Parathyroid adenoma (tissue), 2 donors: Measurements from ENCODE around the gene UBE2U.
"Not testable (repeated sequence)": the region's sequence is repeated elsewhere in the genome, so short reads cannot be mapped to it uniquely, and the experiment has no call there.

Source experiments
- H2AFZ ChIP-seq: fragments of 300-600 bp; sonication (generic); one replicate; pipeline ENCODE4 v1.7.0; 2017; ENCODE audit warnings: antibody characterized with exemption, mild to moderate bottlenecking
- H3K27ac ChIP-seq: fragments of 300-600 bp; sonication (generic); one replicate; pipeline ENCODE4 v1.7.0; 2017
- H3K27me3 ChIP-seq: fragments of 300-600 bp; sonication (generic); one replicate; pipeline ENCODE4 v1.7.0; 2017; ENCODE audit warnings: low read length; ENCODE audit not compliant: control insufficient read depth, insufficient read depth
- H3K36me3 ChIP-seq: fragments of 300-600 bp; sonication (generic); one replicate; pipeline ENCODE4 v1.7.0; 2017; ENCODE audit warnings: low read length; ENCODE audit not compliant: control insufficient read depth, insufficient read depth
- H3K4me1 ChIP-seq: fragments of 300-600 bp; sonication (generic); one replicate; pipeline ENCODE4 v1.7.0; 2017; ENCODE audit warnings: control low read depth
- H3K4me2 ChIP-seq: fragments of 300-600 bp; sonication (generic); one replicate; pipeline ENCODE4 v1.7.0; 2017; ENCODE audit warnings: low read length
- H3K4me3 ChIP-seq: fragments of 300-600 bp; sonication (generic); one replicate; pipeline ENCODE4 v1.7.0; 2017; ENCODE audit warnings: low read depth, low read length
- H3K79me2 ChIP-seq: fragments of 300-600 bp; sonication (generic); one replicate; pipeline ENCODE4 v1.7.0; 2017; ENCODE audit warnings: control low read depth
- H3K9ac ChIP-seq: fragments of 300-600 bp; sonication (generic); one replicate; pipeline ENCODE4 v1.7.0; 2017; ENCODE audit warnings: mild to moderate bottlenecking
- H3K9me3 ChIP-seq: fragments of 300-600 bp; sonication (generic); one replicate; pipeline ENCODE4 v1.7.0; 2017; ENCODE audit warnings: low read length; ENCODE audit not compliant: control insufficient read depth
- TF ChIP-seq, protein P1 (sequence below): fragments of 300-600 bp; sonication (generic); IDR thresholded peaks from one replicate; pipeline ENCODE4 v1.7.0; 2017; ENCODE audit warnings: antibody characterized with exemption, mild to moderate bottlenecking
- donor health status: primary hyperparathyroidism.

UBE2U gene

DNA sequence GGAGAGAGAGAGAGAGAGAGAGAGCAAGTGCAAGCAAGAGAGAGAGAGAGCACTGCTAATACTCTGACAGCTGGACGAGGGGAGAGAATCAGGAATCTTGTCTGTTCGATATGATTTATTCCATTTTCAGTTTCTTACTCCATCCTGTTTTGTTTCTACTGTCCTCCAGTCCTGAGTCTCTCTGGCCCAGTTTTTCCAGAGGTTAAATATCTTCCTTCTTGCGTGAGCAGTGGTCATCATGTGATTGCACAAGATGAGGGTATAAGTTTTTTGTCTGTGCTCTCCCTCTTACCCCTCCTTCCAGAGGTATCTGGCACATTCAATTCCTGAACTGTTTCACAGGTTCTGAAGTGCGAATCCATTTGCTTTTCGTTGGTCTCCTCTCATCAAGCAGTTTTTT is 16.8 kb downstream of the UBE2U start:
- Histone ChIP-seq H3K4me3 (no peak overlapping the region), H3K79me2 (no peaks in the 10 kb centered on the region), H3K27me3 (no peaks in the 10 kb centered on the region)

GRCh38 chr1:64223329-64224151 is 20.1 kb downstream of the UBE2U start:
- no peaks in the 10 kb centered on the region for H3K9me3 ChIP-seq
- no peak overlapping the region for H2AFZ ChIP-seq
- H3K27ac ChIP-seq = no peak overlapping the region
- no peaks in the 10 kb centered on the region for H3K79me2 ChIP-seq
- TF ChIP-seq, protein P1, sequence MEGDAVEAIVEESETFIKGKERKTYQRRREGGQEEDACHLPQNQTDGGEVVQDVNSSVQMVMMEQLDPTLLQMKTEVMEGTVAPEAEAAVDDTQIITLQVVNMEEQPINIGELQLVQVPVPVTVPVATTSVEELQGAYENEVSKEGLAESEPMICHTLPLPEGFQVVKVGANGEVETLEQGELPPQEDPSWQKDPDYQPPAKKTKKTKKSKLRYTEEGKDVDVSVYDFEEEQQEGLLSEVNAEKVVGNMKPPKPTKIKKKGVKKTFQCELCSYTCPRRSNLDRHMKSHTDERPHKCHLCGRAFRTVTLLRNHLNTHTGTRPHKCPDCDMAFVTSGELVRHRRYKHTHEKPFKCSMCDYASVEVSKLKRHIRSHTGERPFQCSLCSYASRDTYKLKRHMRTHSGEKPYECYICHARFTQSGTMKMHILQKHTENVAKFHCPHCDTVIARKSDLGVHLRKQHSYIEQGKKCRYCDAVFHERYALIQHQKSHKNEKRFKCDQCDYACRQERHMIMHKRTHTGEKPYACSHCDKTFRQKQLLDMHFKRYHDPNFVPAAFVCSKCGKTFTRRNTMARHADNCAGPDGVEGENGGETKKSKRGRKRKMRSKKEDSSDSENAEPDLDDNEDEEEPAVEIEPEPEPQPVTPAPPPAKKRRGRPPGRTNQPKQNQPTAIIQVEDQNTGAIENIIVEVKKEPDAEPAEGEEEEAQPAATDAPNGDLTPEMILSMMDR = no peak
- no peaks in the 10 kb centered on the region for H3K4me1 ChIP-seq
- H3K4me3 ChIP-seq = no peak overlapping the region
- H3K36me3 ChIP-seq = no peaks in the 10 kb centered on the region
- H3K4me2 ChIP-seq = no peak overlapping the region
- no peak overlapping the region for H3K9ac ChIP-seq
- H3K27me3 ChIP-seq = no peaks in the 10 kb centered on the region

More for the DNA sequence above, 16.8 kb downstream of the UBE2U start:
- H3K9ac ChIP-seq = no peak overlapping the region
- H3K27ac ChIP-seq = no peak overlapping the region
- peak overlapping the region; percentile 59 for H3K4me2 ChIP-seq
- no peaks in the 10 kb centered on the region for H3K4me1 ChIP-seq
- no peaks in the 10 kb centered on the region for H3K36me3 ChIP-seq
- TF ChIP-seq, protein P1 = no peak
- H3K9me3 ChIP-seq = no peaks in the 10 kb centered on the region
- peak overlapping the region; percentile 20 for H2AFZ ChIP-seq

DNA sequence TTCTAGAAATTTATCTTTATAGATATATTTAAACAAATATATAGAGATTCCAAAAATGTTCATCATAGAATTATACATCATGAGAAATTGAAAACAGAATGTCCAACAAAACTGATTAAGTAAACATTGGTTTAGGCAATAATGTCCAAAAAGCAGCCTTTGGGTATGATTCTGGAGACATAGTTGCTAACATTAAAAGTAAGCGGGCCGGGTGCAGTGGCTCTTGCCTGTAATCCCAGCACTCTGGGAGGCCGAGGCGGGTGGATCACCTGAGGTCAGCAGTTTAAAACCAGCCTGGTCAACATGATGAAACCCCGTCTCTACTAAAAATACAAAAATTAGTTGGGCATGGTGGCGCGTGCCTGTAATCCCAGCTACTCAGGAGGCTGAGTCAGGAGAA is 20.8 kb downstream of the UBE2U start:
- not testable (repeated sequence) for H3K4me2 ChIP-seq, H3K79me2 ChIP-seq, H3K27ac ChIP-seq, H3K4me3 ChIP-seq, H3K4me1 ChIP-seq, H3K27me3 ChIP-seq, H3K36me3 ChIP-seq, H2AFZ ChIP-seq, H3K9me3 ChIP-seq, H3K9ac ChIP-seq

GRCh38 chr1:64228167-64228957 is 24.9 kb downstream of the UBE2U start:
- Histone ChIP-seq H3K79me2 (no peaks in the 10 kb centered on the region), H3K9ac (no peak overlapping the region), H3K4me3 (no peak overlapping the region), H3K9me3 (no peaks in the 10 kb centered on the region), H3K27me3 (no peaks in the 10 kb centered on the region), H3K4me1 (no peaks in the 10 kb centered on the region), H3K27ac (no peak overlapping the region), H3K36me3 (no peaks in the 10 kb centered on the region), H3K4me2 (no peak overlapping the region), H2AFZ (no peak overlapping the region)
- TF ChIP-seq, protein P1 = no peak

DNA sequence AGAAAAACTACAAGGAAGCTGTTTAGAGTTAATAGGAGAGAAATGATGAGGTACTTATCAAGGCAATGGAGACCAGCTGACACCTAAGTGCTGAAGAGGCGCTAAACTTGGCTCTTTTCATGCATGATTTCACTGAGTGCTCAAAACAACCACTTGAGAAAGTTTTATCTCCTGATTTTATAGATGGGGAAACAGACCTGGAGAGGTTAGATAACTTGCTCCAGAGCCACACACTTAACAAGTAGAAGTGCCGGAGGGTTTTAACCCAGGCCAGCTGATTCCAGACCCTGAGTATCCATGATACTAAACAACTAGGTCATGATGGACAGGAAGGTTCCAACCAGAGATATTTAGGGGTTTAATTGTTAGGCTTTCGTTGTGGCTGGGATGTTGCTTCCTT is 25.9 kb downstream of the UBE2U start:
- Histone ChIP-seq H3K4me1 (no peaks in the 10 kb centered on the region), H3K9me3 (no peaks in the 10 kb centered on the region), H3K79me2 (no peaks in the 10 kb centered on the region), H2AFZ (no peak overlapping the region), H3K27me3 (no peaks in the 10 kb centered on the region), H3K4me3 (no peak overlapping the region), H3K27ac (no peak overlapping the region), H3K36me3 (no peaks in the 10 kb centered on the region), H3K4me2 (peak overlapping the region; percentile 57), H3K9ac (no peak overlapping the region)
- TF ChIP-seq, protein P1 = no peak
